Karpas-422 (cell line): ENCODE data around the gene MAP3K10. TPM values are rescaled to one million over a fixed set of nuclear protein-coding genes. Genes with fewer than 3 reads are reported as not detected.

ENCODE experiments used
- DNase-seq: peaks from one replicate; pipeline ENCODE4 v3.0.0-alpha.2; 2015
- H2AFZ ChIP-seq: fragments of 200-600 bp; sonication (generic); 2 replicates; pipeline ENCODE4 v1.6.1; 2014; ENCODE audit warnings: antibody characterized with exemption, low read length, mixed read lengths
- H3K27ac ChIP-seq: fragments of 200-600 bp; sonication (generic); 2 replicates; pipeline ENCODE4 v1.5.1; 2014; ENCODE audit warnings: mild to moderate bottlenecking, low read length, moderate library complexity
- H3K27me3 ChIP-seq: fragments of 200-600 bp; sonication (generic); 2 replicates; pipeline ENCODE4 v1.6.1; 2014; ENCODE audit warnings: low read length, mixed read lengths
- H3K36me3 ChIP-seq: fragments of 200-600 bp; sonication (generic); 2 replicates; pipeline ENCODE4 v1.6.1; 2014; ENCODE audit warnings: low read length, mixed read lengths; ENCODE audit not compliant: insufficient read depth
- H3K4me1 ChIP-seq: fragments of 200-600 bp; sonication (generic); 2 replicates; pipeline ENCODE4 v1.6.1; 2014; ENCODE audit warnings: mild to moderate bottlenecking, low read length, mixed read lengths
- H3K4me2 ChIP-seq: fragments of 200-600 bp; sonication (generic); 2 replicates; pipeline ENCODE4 v1.6.1; 2014; ENCODE audit warnings: low read length, low read depth, mild to moderate bottlenecking; ENCODE audit not compliant: poor library complexity, severe bottlenecking
- H3K4me3 ChIP-seq: fragments of 200-600 bp; sonication (generic); 2 replicates; pipeline ENCODE4 v1.5.1; 2014; ENCODE audit warnings: mild to moderate bottlenecking, antibody characterized with exemption, low read length, mixed read lengths
- H3K79me2 ChIP-seq: fragments of 200-600 bp; sonication (generic); 2 replicates; pipeline ENCODE4 v1.6.1; 2014; ENCODE audit warnings: mild to moderate bottlenecking, low read length, mixed read lengths
- H3K9ac ChIP-seq: fragments of 200-600 bp; sonication (generic); 2 replicates; pipeline ENCODE4 v1.6.0; 2014; ENCODE audit warnings: low read length
- H3K9me2 ChIP-seq: fragments of 200-600 bp; sonication (generic), shearing (Covaris generic); replicated peaks from 2 replicates; pipeline ENCODE4 v1.6.0; 2014; ENCODE audit warnings: mild to moderate bottlenecking, low read length, moderate library complexity; ENCODE audit not compliant: insufficient read depth
- H3K9me3 ChIP-seq: fragments of 300-700, 200-600 bp; sonication (generic); 2 replicates; pipeline ENCODE4 v1.6.1; 2014; ENCODE audit warnings: low read length, mixed read lengths
- H4K20me1 ChIP-seq: fragments of 200-600 bp; sonication (generic); 2 replicates; pipeline ENCODE4 v1.6.1; 2014; ENCODE audit warnings: mild to moderate bottlenecking, antibody characterized with exemption, low read length, low read depth; ENCODE audit not compliant: insufficient read depth
- total RNA-seq: library from RNA; depleted of rRNA; stranded (reverse); fragments of >200 nt; shearing (Covaris generic); gene quantifications from 2 replicates; pipeline ENCODE4 v1.2.3, GENCODE V29; 2014; ENCODE audit warnings: low replicate concordance

MAP3K10 gene
- total RNA-seq, 1 experiment from 2014 or later = 7.6 TPM

DNA sequence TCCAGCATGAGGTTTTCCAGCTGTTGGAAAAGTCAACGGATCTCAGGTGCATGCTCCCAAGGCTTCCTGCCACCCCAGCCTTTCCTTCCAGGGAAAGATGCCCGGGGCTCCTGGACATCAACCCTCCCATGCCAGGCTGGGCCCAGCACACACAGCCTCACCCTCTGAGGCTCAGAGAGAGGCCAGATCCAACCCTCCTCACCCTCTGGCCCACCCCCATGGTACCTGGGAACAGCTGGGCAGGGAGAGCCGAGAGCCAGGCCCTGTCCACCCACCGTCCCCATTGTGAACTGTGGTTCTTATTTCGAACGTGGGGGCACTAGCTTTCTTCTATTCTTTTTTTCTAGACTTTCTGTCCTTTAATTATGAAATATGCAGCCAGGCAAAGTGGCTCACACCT lies 45.1 kb downstream of the MAP3K10 start:
- H3K79me2 ChIP-seq = no peaks in the 10 kb centered on the region
- DNase-seq = no peak
- no peak overlapping the region for H3K27ac ChIP-seq
- H3K27me3 ChIP-seq = no peaks in the 10 kb centered on the region
- peaks cover 5% of the 10 kb centered on the region; the same call in 1 of the 2 replicates for H3K36me3 ChIP-seq
- no peak overlapping the region for H3K4me3 ChIP-seq
- H3K9me2 ChIP-seq = no peaks in the 10 kb centered on the region
- no peak overlapping the region for H3K4me2 ChIP-seq
- H4K20me1 ChIP-seq = 0 out of 2 replicates have a peak, but pooled peaks cover 5% of the 10 kb centered on the region
- H3K4me1 ChIP-seq = no peaks in the 10 kb centered on the region
- H3K9ac ChIP-seq = no peak overlapping the region
- H2AFZ ChIP-seq = no peak overlapping the region
- H3K9me3 ChIP-seq = no peaks in the 10 kb centered on the region

DNA sequence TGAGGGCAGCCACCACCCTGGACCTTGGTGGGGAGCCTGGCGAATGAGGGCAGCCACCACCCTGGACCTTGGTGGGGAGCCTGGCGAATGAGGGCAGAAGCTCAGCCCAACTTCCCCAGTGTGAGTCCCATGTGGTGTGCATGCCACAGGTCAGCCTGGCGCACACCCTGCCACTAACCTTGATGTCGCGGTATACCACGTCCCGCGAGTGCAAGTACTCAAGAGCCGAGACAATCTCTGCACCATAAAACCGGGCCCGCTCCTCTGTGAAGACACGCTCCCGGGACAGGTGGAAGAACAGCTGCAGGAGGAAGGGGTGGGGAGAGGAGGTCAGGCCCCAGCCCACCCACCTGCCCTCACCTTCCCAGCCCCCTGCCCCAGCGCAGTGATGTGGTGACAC lies 46.6 kb downstream of the MAP3K10 start:
- H3K9ac ChIP-seq = no peak overlapping the region
- H4K20me1 ChIP-seq = no peaks in the 10 kb centered on the region
- no peaks in the 10 kb centered on the region for H3K9me2 ChIP-seq
- no peak overlapping the region for H3K4me2 ChIP-seq
- no peak overlapping the region for H3K4me3 ChIP-seq
- H3K36me3 ChIP-seq = peaks cover 5% of the 10 kb centered on the region; the same call in 1 of the 2 replicates
- H3K27ac ChIP-seq = no peak overlapping the region
- H3K79me2 ChIP-seq = no peaks in the 10 kb centered on the region
- H3K4me1 ChIP-seq = no peaks in the 10 kb centered on the region
- no peaks in the 10 kb centered on the region for H3K27me3 ChIP-seq
- H3K9me3 ChIP-seq = no peaks in the 10 kb centered on the region
- no peak overlapping the region for H2AFZ ChIP-seq
- no peak for DNase-seq

DNA sequence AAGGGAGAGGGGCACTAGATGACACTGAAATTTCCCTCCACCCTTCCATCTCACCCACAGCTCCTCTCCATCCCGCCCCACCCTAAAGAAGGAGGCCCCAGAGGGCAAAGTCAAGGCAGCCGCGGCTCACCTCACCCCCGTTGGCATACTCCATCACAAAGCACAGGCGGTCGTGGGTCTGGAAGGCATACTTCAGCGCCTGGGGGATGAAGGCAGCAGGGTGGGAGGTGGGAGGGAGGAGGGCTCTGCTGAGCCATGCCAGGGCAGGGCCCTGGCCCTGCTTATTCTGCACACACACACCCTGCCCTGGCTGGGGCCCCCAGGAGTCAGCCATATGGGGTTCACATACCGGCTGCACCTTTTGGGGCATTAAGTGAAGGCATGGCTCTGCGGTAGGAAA lies 47.5 kb downstream of the MAP3K10 start:
- no peak for DNase-seq
- Histone ChIP-seq H3K9me2 (no peaks in the 10 kb centered on the region), H3K9me3 (no peaks in the 10 kb centered on the region), H3K27me3 (no peaks in the 10 kb centered on the region), H3K36me3 (peaks cover 5% of the 10 kb centered on the region; the same call in 1 of the 2 replicates), H2AFZ (no peak overlapping the region), H4K20me1 (no peaks in the 10 kb centered on the region), H3K9ac (no peak overlapping the region), H3K27ac (no peak overlapping the region), H3K4me2 (no peak overlapping the region), H3K4me3 (no peak overlapping the region), H3K4me1 (no peaks in the 10 kb centered on the region), H3K79me2 (peaks cover 3% of the 10 kb centered on the region; the same call in 1 of the 2 replicates)

DNA sequence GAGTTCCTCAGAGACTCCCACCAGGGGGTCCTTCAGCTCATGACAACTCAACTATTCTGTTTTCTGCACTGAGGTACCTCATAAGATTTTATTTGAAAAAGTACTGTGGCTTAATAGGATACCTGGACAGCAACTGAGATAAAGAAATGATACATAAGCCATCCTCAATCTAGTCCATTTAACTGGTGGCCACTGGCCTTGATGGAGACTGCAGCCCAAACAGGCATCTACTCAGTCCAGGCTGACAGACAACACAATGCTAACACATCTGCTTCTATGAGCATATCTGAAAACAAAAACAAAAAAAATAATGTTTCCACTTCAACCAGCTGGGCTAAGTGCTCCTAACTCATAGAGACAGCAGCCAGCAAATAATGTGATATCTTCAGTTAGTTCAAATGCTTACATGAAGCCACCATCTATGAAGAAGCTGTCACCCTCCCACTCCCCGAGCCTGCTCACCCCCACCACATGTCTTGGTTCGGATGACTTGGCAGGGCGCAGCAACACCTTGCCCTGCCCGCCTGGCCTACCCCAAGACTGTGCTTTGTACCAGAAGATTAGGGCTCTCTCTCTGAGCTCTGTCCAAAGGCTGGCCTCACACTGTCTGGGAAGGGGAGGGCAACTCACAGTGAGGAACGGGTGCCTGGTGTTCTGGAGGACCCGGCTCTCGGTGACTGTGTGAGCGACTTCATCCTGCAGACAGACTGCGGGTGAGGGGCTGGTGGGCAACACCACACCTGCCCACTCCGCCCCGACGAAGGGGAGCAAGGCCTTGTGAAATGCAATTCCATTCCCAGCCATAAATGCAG lies 48.4 kb downstream of the MAP3K10 start:
- no peak overlapping the region for H3K4me2 ChIP-seq
- no peak overlapping the region for H2AFZ ChIP-seq
- H3K4me3 ChIP-seq = no peak overlapping the region
- peaks cover 5% of the 10 kb centered on the region; the same call in 1 of the 2 replicates for H3K36me3 ChIP-seq
- no peak overlapping the region for H3K27ac ChIP-seq
- no peaks in the 10 kb centered on the region for H3K9me2 ChIP-seq
- H4K20me1 ChIP-seq = no peaks in the 10 kb centered on the region
- no peaks in the 10 kb centered on the region for H3K27me3 ChIP-seq
- H3K9ac ChIP-seq = no peak overlapping the region
- DNase-seq = no peak
- no peaks in the 10 kb centered on the region for H3K4me1 ChIP-seq
- H3K9me3 ChIP-seq = no peaks in the 10 kb centered on the region
- H3K79me2 ChIP-seq = peaks cover 6% of the 10 kb centered on the region

DNA sequence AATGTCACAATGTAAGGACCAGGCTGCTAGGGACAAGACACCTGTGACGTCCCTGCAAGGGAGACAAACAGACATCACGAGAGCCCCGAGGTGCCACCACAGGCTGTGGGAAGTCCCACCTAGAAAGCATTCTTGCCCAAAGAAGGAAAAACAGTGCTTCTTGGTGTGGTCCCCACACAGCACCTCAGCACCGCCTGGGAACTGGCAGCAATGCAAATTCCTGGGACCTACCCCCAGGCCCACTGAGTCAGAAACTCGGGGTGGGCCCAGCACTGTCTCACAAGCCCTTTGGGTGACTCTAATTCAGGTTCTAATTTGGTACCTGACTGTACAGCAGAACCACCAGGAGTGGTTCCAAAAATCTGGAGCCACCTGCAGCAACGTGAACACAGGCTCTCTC lies 49.1 kb downstream of the MAP3K10 start:
- H3K9ac ChIP-seq = no peak overlapping the region
- no peaks in the 10 kb centered on the region for H3K4me1 ChIP-seq
- DNase-seq = no peak
- H3K4me2 ChIP-seq = no peak overlapping the region
- no peaks in the 10 kb centered on the region for H3K27me3 ChIP-seq
- no peaks in the 10 kb centered on the region for H4K20me1 ChIP-seq
- H3K4me3 ChIP-seq = no peak overlapping the region
- H3K27ac ChIP-seq = no peak overlapping the region
- peaks cover 5% of the 10 kb centered on the region; the same call in 1 of the 2 replicates for H3K36me3 ChIP-seq
- H3K9me3 ChIP-seq = no peaks in the 10 kb centered on the region
- H2AFZ ChIP-seq = no peak overlapping the region
- peaks cover 13% of the 10 kb centered on the region for H3K79me2 ChIP-seq
- no peaks in the 10 kb centered on the region for H3K9me2 ChIP-seq

DNA sequence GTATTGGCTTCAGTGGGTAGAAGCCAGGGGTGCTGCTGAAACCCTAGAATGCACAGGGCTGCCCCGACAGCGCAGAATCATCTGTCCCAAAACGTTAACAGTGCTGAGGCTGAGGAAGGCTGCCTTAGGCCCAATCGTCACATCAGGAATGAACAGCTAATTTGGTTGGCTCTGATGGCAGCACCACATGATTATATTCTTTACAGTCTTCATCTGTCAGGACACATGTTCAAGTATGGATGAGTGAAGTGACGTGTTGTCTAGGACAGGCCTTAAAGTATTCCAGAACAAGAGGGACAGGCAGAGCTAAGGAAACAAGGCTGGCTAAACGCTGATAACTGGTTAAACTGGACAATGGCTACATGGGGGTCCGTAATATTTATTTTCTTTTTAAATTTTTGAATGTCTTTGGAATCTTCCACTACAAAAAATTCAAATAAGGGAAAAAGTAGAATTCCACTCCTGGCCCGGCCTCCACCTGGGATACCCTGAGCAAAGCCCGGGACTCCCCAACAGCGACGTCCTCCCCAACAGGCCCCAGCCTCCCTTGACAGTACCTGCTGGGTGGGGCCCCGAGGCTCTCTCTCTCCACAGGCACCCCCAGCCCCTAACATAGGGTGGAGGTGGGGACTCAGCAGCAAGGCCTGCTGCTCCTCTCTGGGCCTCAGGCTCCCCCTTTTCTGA lies 50.0 kb downstream of the MAP3K10 start:
- no peak overlapping the region for H3K27ac ChIP-seq
- H3K27me3 ChIP-seq = no peaks in the 10 kb centered on the region
- peaks cover 20% of the 10 kb centered on the region for H3K79me2 ChIP-seq
- no peak overlapping the region for H2AFZ ChIP-seq
- H3K4me1 ChIP-seq = no peaks in the 10 kb centered on the region
- no peak overlapping the region for H3K4me2 ChIP-seq
- H3K9me2 ChIP-seq = no peaks in the 10 kb centered on the region
- H3K4me3 ChIP-seq = no peak overlapping the region
- H3K9ac ChIP-seq = no peak overlapping the region
- peaks cover 5% of the 10 kb centered on the region; the same call in 1 of the 2 replicates for H3K36me3 ChIP-seq
- no peaks in the 10 kb centered on the region for H3K9me3 ChIP-seq
- H4K20me1 ChIP-seq = 0 out of 2 replicates have a peak, but pooled peaks cover 2% of the 10 kb centered on the region
- no peak for DNase-seq

DNA sequence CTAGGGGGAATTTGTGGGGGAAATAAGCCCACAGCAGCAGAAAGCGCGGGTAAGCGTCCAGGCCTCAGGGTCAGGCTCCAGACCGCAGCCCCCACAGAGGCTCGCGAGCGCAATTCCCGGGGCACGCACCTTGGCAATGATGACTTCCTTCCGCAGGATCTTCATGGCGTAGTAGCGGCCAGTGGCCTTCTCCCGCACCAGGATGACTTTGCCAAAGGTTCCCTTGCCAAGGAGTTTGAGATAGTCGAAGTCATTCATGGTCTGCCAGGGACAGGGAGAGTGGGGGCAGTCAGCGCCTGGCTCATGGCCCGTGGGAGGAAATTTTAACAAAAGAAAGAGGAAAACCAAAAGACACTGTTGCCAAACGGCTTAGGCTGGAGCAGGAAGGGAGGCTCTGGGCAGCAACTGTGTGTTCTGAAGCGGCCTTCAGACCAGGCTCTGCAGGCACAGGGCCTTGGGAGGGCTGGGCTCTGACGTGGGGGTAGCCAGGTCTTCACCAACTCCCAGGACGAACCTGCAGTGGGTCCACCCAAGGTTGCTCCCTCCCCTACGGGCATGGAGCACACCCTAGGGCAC lies 50.7 kb downstream of the MAP3K10 start:
- Histone ChIP-seq H3K79me2 (peaks cover 26% of the 10 kb centered on the region), H4K20me1 (0 out of 2 replicates have a peak, but pooled peaks cover 5% of the 10 kb centered on the region), H3K36me3 (peaks cover 5% of the 10 kb centered on the region; the same call in 1 of the 2 replicates), H3K9me2 (no peaks in the 10 kb centered on the region), H2AFZ (no peak overlapping the region), H3K27me3 (no peaks in the 10 kb centered on the region), H3K4me3 (no peak overlapping the region), H3K27ac (no peak overlapping the region), H3K9ac (no peak overlapping the region), H3K9me3 (no peaks in the 10 kb centered on the region), H3K4me1 (no peaks in the 10 kb centered on the region), H3K4me2 (no peak overlapping the region)
- no peak for DNase-seq

DNA sequence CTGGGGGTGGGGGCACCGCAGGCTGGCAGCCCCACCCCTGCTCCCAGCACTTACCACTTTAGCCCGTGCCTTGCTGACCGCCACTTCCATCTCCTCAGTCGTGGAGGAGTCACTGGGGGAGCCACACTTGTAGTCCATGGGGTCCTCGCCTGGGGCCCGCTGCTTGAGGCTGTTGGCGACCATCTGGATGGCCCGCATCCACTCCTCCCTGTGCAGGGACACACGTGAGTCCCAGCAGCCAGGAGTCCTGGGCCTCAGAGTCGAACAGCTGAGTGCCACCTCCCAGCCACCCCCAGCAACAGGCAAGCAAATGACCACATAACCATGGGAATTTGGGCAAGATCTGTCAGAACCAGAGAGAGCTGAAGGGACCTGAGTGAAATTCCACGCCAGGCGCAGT lies 51.3 kb downstream of the MAP3K10 start:
- no peak overlapping the region for H2AFZ ChIP-seq
- peaks cover 5% of the 10 kb centered on the region; the same call in 1 of the 2 replicates for H3K36me3 ChIP-seq
- no peak overlapping the region for H3K4me2 ChIP-seq
- no peak overlapping the region for H3K27ac ChIP-seq
- H3K4me1 ChIP-seq = no peaks in the 10 kb centered on the region
- peaks cover 32% of the 10 kb centered on the region for H3K79me2 ChIP-seq
- 0 out of 2 replicates have a peak, but pooled peaks cover 5% of the 10 kb centered on the region for H4K20me1 ChIP-seq
- no peaks in the 10 kb centered on the region for H3K9me2 ChIP-seq
- no peaks in the 10 kb centered on the region for H3K27me3 ChIP-seq
- H3K9me3 ChIP-seq = no peaks in the 10 kb centered on the region
- no peak overlapping the region for H3K9ac ChIP-seq
- no peak for DNase-seq
- no peak overlapping the region for H3K4me3 ChIP-seq
